Heart right ventricle (tissue), 16 donors: ENCODE results near the gene CCDC85C. TPM values are rescaled to one million over a fixed set of nuclear protein-coding genes. Genes with fewer than 3 reads are reported as not detected.

Experiments
- ATAC-seq, 8 donors: fragments of 200-7000 bp; cut with Tn5 transposase; one replicate each; pipeline ENCODE4 v1.9.1; 2020; ENCODE audit warnings: mild to moderate bottlenecking in 8 of 8, moderate library complexity in 8 of 8, moderate number of reproducible peaks in 1 of 8
- DNase-seq, 2 donors: peaks; one replicate each; pipeline ENCODE4 v3.0.0-alpha.2; 2020
- H3K27ac ChIP-seq, 10 donors: fragments of 200-600 bp; sonication (generic) in 2 of 10; one replicate each; pipeline versions ENCODE4 v1.5.0 to v1.8.0; 2020 to 2022; ENCODE audit warnings: mild to moderate bottlenecking in 3 of 10
- H3K27me3 ChIP-seq, 7 donors: fragments of 200-600 bp; one replicate each; pipeline ENCODE4 v1.8.0; 2021 to 2022; ENCODE audit warnings: mild to moderate bottlenecking in 2 of 7
- H3K36me3 ChIP-seq, 9 donors: fragments of 200-600 bp; sonication (generic) in 1 of 9; one replicate each; pipeline versions ENCODE4 v1.5.0 to v1.8.0; 2020 to 2022; ENCODE audit warnings: mild to moderate bottlenecking in 2 of 9
- H3K4me1 ChIP-seq, 9 donors: fragments of 200-600 bp; sonication (generic) in 1 of 9; one replicate each; pipeline versions ENCODE4 v1.5.0 to v1.8.0; 2020 to 2022; ENCODE audit warnings: mild to moderate bottlenecking in 4 of 9
- H3K4me3 ChIP-seq, 10 donors: fragments of 200-600 bp; sonication (generic) in 2 of 10; one replicate each; pipeline versions ENCODE4 v1.5.0 to v1.8.0; 2020 to 2022; ENCODE audit warnings: mild to moderate bottlenecking in 7 of 10, moderate library complexity in 2 of 10
- H3K9me3 ChIP-seq, 11 donors: fragments of 200-600 bp in 10 of 11; sonication (generic) in 2 of 11; one replicate each; pipeline versions ENCODE4 v1.5.0 to v1.8.0; 2013 to 2022; ENCODE audit warnings: mild to moderate bottlenecking in 2 of 11, control low read depth in 1 of 11, moderate library complexity in 1 of 11
- WGBS, 2 donors: extraction: QIAGEN DNeasy Blood & Tissue Kit; methylation state at CpG; one replicate each; pipeline ENCODE4 v1.1.7; 2013; ENCODE audit warnings: inconsistent platforms in 1 of 2; 5-methylcytosine and 5-hydroxymethylcytosine counted together
- intact Hi-C, 10 donors: fragments of 100-400 bp; cut with DNase I; formaldehyde crosslinking; loops; one replicate each; pipeline versions ENCODE4 v1.11.1 to v1.14.2; 2022
- polyA plus RNA-seq, 2 donors: library from polyadenylated mRNA; stranded (reverse); fragments of 200-250 nt; gene quantifications; one replicate each; pipeline ENCODE4 v1.2.3, GENCODE V29; 2013
- total RNA-seq, 10 donors: library from RNA; stranded (reverse); fragmentation: NEBNext Ultra II Directional in 3 of 10; extraction: Animal tissue kit (Norgen Biotek cat#: 25700) in 3 of 10; gene quantifications; one replicate each; pipeline versions ENCODE4 v1.2.1 to v1.2.4, GENCODE V29; 2021 to 2023
- TF ChIP-seq, protein P1 (sequence below), 9 donors: fragments of 200-600 bp; sonication (generic) in 2 of 9; IDR thresholded peaks; one replicate each; pipeline versions ENCODE4 v1.5.0 to v1.8.0; 2021 to 2022; ENCODE audit warnings: antibody characterized with exemption in 9 of 9, mild to moderate bottlenecking in 5 of 9, moderate library complexity in 1 of 9
- donor health status: Arrhythmogenic right ventricular cardiomyopathy.
- donor health status: ischemic (EF 13 %, LVEDD 7.1; RV severe dilation, severe dysfunction).
- donor health status: healthy with polysubstance abuse.
- donor health status: DM: no; HTN: yes; CAD: no.
- donor health status: DM: no; HTN: no; CAD: no.
- donor health status: ischemic (EF 25% LVEDD 6.9; RV normal size, moderate dysfunction).
- donor health status: ischemic (EF 25% LVEDD 5.7; RV mildly dilated, moderate dysfunction).
- donor health status: healthy.
- donor health status: DM: yes; HTN: yes; CAD: no.
- donor health status: Ischemic cardiomyopathy.
- donor health status: ischemic (EF 35%, LVEDD 5.7; RV mildly dilated, moderate dysfunction).
- donor health status: nonischemic (EF 11% LVEDD 7.7; RV severe dilation, severe dysfunction).
- donor health status: DM: yes; HTN: yes; CAD: no.
- donor health status: PGD.
- donor health status: ischemic (EF 29% LVEDD 5.4; RV normal size, mild dysfunction).
- donor health status: nonischemic (EF 23%, LVEDD 6.1; RV moderate dilation, normal function).

The CCDC85C gene
- total and polyA plus RNA-seq, 12 donors, result 9.0 to 50.2 (median 31.5) TPM

DNA sequence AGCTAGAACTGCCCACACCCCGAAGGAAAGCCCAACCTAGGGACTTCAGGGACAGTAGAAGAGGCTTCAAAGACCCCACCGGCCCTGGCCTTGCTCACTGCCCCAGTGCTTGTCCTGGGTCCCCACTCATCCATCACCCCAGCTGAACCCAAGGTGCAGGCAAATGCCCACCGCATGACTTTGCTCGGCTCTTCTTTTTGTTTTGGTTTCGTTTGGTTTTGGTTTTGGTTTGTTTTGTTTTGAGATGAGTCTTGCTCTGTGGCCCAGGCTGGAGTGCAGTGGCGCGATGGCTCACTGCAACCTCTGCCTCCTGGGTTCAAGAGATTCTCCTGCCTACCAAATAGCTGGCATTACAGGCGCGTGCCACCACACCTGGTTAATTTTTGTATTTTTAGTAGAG is 9.0 kb downstream of the CCDC85C start:
- intact Hi-C loops, result loop anchor here in 1 of 10 donors (5.0 kb wide), 1 partner anchor 33 kb away; no protein-coding TSS in a partner anchor

DNA sequence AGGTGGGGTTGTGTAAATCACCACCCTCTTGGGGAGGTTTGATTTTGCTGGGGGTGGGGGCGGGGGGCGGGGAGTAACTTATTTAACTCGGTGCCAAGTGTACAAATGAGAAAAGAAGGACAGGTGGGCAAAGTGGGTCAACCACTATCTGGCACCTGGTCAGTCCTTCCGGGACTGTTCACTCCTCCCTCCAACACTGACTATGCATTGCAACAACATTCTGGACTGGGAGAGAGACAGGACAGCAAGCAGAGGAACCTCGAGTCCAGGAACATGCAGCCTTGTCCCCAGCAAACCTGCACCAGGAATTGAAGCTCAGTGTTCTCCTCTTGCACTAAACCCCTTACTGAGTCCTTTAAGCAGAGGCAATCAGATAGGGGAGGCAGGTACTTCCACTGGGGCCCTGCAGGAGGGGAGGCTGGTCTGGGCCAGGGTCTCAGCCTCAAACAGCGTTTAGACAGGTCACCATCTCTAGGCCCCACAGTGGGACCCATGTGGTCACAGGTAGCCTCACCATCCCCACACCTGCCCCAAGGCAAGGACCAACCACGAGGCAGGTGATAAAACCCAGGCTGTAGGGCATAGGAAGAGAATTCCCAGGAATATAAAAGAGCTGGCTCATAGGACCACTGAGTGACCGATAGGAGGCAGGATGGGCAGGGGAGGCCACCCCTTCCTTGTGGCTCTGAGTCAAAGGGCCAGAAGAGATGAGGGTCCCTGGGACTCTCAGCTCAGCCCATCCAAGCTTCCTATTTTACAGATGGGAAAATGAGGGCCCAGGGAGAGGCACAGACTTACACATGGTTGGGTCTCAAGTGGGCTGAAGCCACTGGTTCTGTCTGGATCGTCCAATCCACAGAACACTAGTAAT is 9.8 kb downstream of the CCDC85C start:
- peak overlapping the region in 2 of 10 donors; percentile 15 to 31 for H3K27ac ChIP-seq

More for the DNA sequence above, 9.0 kb downstream of the CCDC85C start:
- no peak for ATAC-seq
- Histone ChIP-seq H3K36me3 (no peaks in the 10 kb centered on the region), H3K4me1 (peaks cover 48 to 99% (median 88%) of the 10 kb centered on the region in 9 donors), H3K4me3 (no peak overlapping the region), H3K9me3 (no peaks in the 10 kb centered on the region), H3K27ac (peak overlapping the region in 4 of 10 donors; percentile 11 to 79 (median 50)), H3K27me3 (no peaks in the 10 kb centered on the region)
- DNase-seq, result no peak
- TF ChIP-seq, protein P1, sequence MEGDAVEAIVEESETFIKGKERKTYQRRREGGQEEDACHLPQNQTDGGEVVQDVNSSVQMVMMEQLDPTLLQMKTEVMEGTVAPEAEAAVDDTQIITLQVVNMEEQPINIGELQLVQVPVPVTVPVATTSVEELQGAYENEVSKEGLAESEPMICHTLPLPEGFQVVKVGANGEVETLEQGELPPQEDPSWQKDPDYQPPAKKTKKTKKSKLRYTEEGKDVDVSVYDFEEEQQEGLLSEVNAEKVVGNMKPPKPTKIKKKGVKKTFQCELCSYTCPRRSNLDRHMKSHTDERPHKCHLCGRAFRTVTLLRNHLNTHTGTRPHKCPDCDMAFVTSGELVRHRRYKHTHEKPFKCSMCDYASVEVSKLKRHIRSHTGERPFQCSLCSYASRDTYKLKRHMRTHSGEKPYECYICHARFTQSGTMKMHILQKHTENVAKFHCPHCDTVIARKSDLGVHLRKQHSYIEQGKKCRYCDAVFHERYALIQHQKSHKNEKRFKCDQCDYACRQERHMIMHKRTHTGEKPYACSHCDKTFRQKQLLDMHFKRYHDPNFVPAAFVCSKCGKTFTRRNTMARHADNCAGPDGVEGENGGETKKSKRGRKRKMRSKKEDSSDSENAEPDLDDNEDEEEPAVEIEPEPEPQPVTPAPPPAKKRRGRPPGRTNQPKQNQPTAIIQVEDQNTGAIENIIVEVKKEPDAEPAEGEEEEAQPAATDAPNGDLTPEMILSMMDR (IDR thresholded peaks at IDR 0.05), result no peak
- 75 to 80% methylated on average over 9 of the region's 9 CpGs for WGBS, 2 donors

DNA sequence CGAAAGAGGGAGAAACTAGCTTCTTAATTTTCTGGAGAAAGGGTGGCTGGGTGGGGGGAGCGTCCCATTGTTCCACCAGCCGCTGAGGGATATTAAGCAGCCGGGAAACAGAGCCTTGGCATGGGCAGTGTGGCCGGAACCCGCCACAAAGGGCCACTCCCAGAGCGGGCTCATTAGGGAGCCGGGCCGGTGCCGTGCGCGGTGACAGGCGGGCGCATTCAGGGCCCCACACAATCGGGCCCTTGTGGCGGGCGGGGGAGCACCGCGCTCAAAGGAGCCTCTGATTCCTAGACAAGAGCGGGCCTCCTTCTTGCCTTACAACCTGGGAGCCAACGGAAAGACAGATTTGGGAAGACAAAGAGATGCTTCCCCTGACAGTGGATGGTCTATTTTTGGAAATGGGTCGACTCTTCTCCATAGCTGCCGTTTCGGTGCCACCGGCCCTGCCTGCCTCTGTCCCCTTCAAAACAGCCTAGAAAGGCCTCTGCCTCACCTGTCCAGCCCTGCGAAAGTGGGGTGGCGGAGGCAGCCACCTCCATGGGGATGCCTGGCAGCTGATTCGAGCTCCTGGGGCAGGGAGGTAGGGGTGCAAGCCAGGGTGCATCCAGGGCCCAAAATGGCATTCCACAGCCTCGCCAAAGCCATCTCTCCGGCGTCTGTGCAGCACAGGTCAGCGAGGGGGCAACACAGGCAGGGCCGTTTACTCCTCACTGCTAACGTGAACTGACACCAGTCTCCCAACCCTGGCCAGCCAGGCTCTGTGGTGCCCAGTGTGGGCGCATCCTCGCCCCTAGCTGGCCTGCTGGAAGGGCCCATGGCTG is 10.9 kb downstream of the CCDC85C start:
- 66 to 71% methylated on average over 36 of the region's 36 CpGs for WGBS, 2 donors
- ATAC-seq, result peak in 7 of 8 donors; percentile 19 to 65 (median 35)
- TF ChIP-seq, protein P1 (IDR thresholded peaks at IDR 0.05), result no peak
- DNase-seq, result peak in 1 of 2 donors; percentile 48
- Histone ChIP-seq H3K9me3 (no peaks in the 10 kb centered on the region), H3K4me3 (peak overlapping the region in 2 of 10 donors; percentile 5 to 11), H3K36me3 (no peaks in the 10 kb centered on the region), H3K4me1 (peaks cover 38 to 99% (median 79%) of the 10 kb centered on the region in 9 donors), H3K27ac (peak overlapping the region in 9 of 10 donors; percentile 31 to 77 (median 53)), H3K27me3 (no peaks in the 10 kb centered on the region)
- intact Hi-C loops, result no loop called here

More for the DNA sequence above, 9.8 kb downstream of the CCDC85C start:
- Histone ChIP-seq H3K27me3 (no peaks in the 10 kb centered on the region), H3K4me1 (peaks cover 43 to 99% (median 86%) of the 10 kb centered on the region in 9 donors), H3K4me3 (no peak overlapping the region), H3K9me3 (no peaks in the 10 kb centered on the region), H3K36me3 (no peaks in the 10 kb centered on the region)
- 79 to 82% methylated on average over 9 of the region's 9 CpGs for WGBS, 2 donors
- DNase-seq (no peak), ATAC-seq (no peak)
- TF ChIP-seq, protein P1 (IDR thresholded peaks at IDR 0.05), result no peak
- intact Hi-C loops, result no loop called here

DNA sequence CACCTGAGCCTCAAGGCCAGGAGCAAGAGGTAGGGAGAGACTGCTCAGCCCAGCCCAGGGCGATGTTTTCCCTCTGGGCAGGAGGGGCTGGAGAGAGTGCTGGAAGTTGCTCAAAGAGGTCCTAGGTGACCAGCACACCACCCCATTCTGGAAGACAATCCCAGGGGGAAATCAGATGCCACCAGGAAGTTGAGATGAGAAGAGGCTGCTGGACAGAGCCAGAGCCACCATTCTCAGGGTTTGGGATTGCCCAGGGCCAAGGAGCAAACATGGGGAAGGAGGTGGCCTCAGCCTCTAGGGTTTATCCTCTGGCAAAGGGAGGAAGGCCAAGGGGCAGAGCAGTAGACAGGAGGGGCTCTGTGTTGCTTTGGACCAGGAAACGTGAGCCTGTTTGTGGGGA is 11.6 kb downstream of the CCDC85C start:
- TF ChIP-seq, protein P1 (IDR thresholded peaks at IDR 0.05), result no peak
- peak overlapping the region in 1 of 10 donors; percentile 5 for H3K4me3 ChIP-seq
- ATAC-seq (no peak), DNase-seq (no peak)
- H3K36me3 ChIP-seq, result no peaks in the 10 kb centered on the region
- peak overlapping the region in 7 of 10 donors; percentile 31 to 77 (median 57) for H3K27ac ChIP-seq
- WGBS, 2 donors, result 72 to 75% methylated on average over 2 of the region's 2 CpGs
- H3K27me3 ChIP-seq, result no peaks in the 10 kb centered on the region
- H3K4me1 ChIP-seq, result peaks cover 34 to 99% (median 77%) of the 10 kb centered on the region in 9 donors
- intact Hi-C loops, result no loop called here
- no peaks in the 10 kb centered on the region for H3K9me3 ChIP-seq
